B cell (primary cell): ENCODE data around the gene C20orf202.

ENCODE experiments used
- EZH2 ChIP-seq: IDR thresholded peaks from 2 replicates; pipeline ENCODE4 v1.6.1; 2012; ENCODE audit warnings: borderline replicate concordance, low read depth, mild to moderate bottlenecking, moderate library complexity, low read length; ENCODE audit not compliant: insufficient read depth, poor library complexity, severe bottlenecking
- TF ChIP-seq, protein P1 (sequence below): fragments of 200-600 bp; IDR thresholded peaks from one replicate; pipeline ENCODE4 v1.8.0; 2022; ENCODE audit warnings: antibody characterized with exemption, mild to moderate bottlenecking

- no peak for TF ChIP-seq EZH2
- TF ChIP-seq, protein P1, sequence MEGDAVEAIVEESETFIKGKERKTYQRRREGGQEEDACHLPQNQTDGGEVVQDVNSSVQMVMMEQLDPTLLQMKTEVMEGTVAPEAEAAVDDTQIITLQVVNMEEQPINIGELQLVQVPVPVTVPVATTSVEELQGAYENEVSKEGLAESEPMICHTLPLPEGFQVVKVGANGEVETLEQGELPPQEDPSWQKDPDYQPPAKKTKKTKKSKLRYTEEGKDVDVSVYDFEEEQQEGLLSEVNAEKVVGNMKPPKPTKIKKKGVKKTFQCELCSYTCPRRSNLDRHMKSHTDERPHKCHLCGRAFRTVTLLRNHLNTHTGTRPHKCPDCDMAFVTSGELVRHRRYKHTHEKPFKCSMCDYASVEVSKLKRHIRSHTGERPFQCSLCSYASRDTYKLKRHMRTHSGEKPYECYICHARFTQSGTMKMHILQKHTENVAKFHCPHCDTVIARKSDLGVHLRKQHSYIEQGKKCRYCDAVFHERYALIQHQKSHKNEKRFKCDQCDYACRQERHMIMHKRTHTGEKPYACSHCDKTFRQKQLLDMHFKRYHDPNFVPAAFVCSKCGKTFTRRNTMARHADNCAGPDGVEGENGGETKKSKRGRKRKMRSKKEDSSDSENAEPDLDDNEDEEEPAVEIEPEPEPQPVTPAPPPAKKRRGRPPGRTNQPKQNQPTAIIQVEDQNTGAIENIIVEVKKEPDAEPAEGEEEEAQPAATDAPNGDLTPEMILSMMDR: no peak
These were observed 3.9 kb upstream of the C20orf202 start for GRCh38 chr20:1199212-1199873.
